ENCODE data around the gene ICA1.

ICA1 gene

GRCh38 chr7:8126601-8127167 lies 135.3 kb downstream of the ICA1 start:
- H3K36me3 ChIP-seq (ENCODE audit: insufficient read depth), result no peaks in the 10 kb centered on the region
- no peak for TF ChIP-seq CTCF (conservative IDR thresholded peaks at IDR 0.05; ENCODE audit: low read depth, low read length)
- no peak overlapping the region for H3K4me3 ChIP-seq (IDR thresholded peaks at IDR 0.05; ENCODE audit: insufficient read depth, low read depth, low read length)
- H3K79me2 ChIP-seq (ENCODE audit: insufficient read depth, low read depth), result no peaks in the 10 kb centered on the region
- H3K27ac ChIP-seq, result no peak overlapping the region
- peaks cover 4% of the 10 kb centered on the region for H3K4me1 ChIP-seq (ENCODE audit: low read depth, poor library complexity, severe bottlenecking)
- H2AFZ ChIP-seq (ENCODE audit: low read depth), result no peak overlapping the region
- H4K20me1 ChIP-seq (ENCODE audit: insufficient read depth), result no peaks in the 10 kb centered on the region
- H3K27me3 ChIP-seq (ENCODE audit: insufficient read depth, low read depth), result no peaks in the 10 kb centered on the region
- no peak overlapping the region for H3K9ac ChIP-seq
- H3K4me2 ChIP-seq, result no peak overlapping the region

DNA sequence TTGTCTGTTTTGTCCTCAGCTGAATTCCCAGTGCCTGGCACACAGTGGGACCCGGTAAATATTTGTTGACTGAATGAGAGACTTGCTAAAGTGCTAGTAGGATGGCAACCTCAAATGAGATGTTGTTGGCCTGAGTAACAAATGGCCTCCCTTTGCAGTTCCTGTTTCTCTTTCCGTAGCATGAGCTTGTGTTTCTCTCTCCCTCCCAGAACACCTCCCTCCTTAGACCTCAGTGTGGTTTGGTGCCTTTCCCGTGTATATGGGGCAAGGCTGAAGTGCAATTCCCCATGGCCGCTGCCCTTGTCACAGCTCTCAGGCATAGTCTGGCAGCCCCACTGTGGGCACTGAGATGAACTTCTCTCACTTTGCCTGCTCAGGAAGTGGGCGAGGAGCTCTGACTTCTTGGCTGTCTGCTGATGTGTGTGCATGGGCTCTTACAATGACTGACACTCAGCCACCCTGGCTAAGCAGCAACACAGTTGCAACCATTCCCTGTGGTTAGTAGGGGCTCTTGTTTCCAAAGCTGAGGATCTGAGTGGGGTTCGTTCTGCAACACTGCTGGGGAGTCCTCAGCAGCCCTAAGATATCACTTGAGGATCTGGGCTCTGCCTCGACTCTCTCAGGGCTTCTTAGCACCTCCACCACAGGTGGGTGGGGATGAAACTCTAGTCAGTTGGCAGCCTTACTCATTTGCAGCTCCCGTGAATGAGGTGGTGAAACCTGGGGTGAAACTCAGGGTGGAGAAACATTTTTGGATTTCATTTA lies 136.1 kb downstream of the ICA1 start:
- Histone ChIP-seq H3K9ac (no peak overlapping the region), H4K20me1 (ENCODE audit: insufficient read depth) (no peaks in the 10 kb centered on the region), H3K79me2 (ENCODE audit: insufficient read depth, low read depth) (no peaks in the 10 kb centered on the region), H3K4me1 (ENCODE audit: low read depth, poor library complexity, severe bottlenecking) (peaks cover 4% of the 10 kb centered on the region), H3K4me3 (IDR thresholded peaks at IDR 0.05; ENCODE audit: insufficient read depth, low read depth, low read length) (no peak overlapping the region), H3K27ac (no peak overlapping the region), H2AFZ (ENCODE audit: low read depth) (no peak overlapping the region), H3K4me2 (no peak overlapping the region), H3K27me3 (ENCODE audit: insufficient read depth, low read depth) (no peaks in the 10 kb centered on the region), H3K36me3 (ENCODE audit: insufficient read depth) (no peaks in the 10 kb centered on the region)
- TF ChIP-seq CTCF (conservative IDR thresholded peaks at IDR 0.05; ENCODE audit: low read depth, low read length), result no peak

DNA sequence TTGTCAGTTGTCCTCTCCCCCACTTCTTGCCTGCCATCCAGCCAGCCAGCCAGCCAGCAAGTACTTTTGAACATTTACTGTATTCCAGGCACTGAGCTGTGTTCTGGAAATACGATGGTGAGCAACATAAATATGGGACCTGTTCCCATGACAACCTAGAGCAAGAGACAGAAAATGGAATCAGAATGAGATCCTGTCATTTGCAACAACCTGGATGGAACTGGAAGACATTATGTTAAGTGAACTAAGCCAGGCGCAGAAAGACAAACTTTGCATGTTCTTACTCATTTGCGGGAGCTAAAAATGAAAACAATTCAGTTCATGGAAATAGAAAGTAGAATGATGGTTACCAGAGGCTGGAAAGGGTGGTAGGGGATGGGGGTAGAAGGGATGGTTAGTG lies 140.7 kb downstream of the ICA1 start:
- H4K20me1 ChIP-seq (ENCODE audit: insufficient read depth), result no peaks in the 10 kb centered on the region
- H3K4me2 ChIP-seq, result no peak overlapping the region
- no peak for TF ChIP-seq CTCF (conservative IDR thresholded peaks at IDR 0.05; ENCODE audit: low read depth, low read length)
- H3K36me3 ChIP-seq (ENCODE audit: insufficient read depth), result no peaks in the 10 kb centered on the region
- no peak overlapping the region for H3K9ac ChIP-seq
- no peak overlapping the region for H2AFZ ChIP-seq (ENCODE audit: low read depth)
- no peaks in the 10 kb centered on the region for H3K79me2 ChIP-seq (ENCODE audit: insufficient read depth, low read depth)
- no peak overlapping the region for H3K4me3 ChIP-seq (IDR thresholded peaks at IDR 0.05; ENCODE audit: insufficient read depth, low read depth, low read length)
- peaks cover 14% of the 10 kb centered on the region for H3K4me1 ChIP-seq (ENCODE audit: low read depth, poor library complexity, severe bottlenecking)
- no peak overlapping the region for H3K27ac ChIP-seq
- H3K27me3 ChIP-seq (ENCODE audit: insufficient read depth, low read depth), result no peaks in the 10 kb centered on the region

GRCh38 chr7:8120390-8121058 lies 141.4 kb downstream of the ICA1 start:
- Histone ChIP-seq H3K79me2 (ENCODE audit: insufficient read depth, low read depth) (no peaks in the 10 kb centered on the region), H3K4me3 (IDR thresholded peaks at IDR 0.05; ENCODE audit: insufficient read depth, low read depth, low read length) (no peak overlapping the region), H3K4me2 (no peak overlapping the region), H3K36me3 (ENCODE audit: insufficient read depth) (no peaks in the 10 kb centered on the region), H4K20me1 (ENCODE audit: insufficient read depth) (no peaks in the 10 kb centered on the region), H3K9ac (no peak overlapping the region), H2AFZ (ENCODE audit: low read depth) (no peak overlapping the region), H3K27me3 (ENCODE audit: insufficient read depth, low read depth) (no peaks in the 10 kb centered on the region), H3K27ac (no peak overlapping the region), H3K4me1 (ENCODE audit: low read depth, poor library complexity, severe bottlenecking) (peaks cover 21% of the 10 kb centered on the region)
- TF ChIP-seq CTCF (conservative IDR thresholded peaks at IDR 0.05; ENCODE audit: low read depth, low read length), result no peak
